ENCODE results near the gene FRMD4A.

DNA sequence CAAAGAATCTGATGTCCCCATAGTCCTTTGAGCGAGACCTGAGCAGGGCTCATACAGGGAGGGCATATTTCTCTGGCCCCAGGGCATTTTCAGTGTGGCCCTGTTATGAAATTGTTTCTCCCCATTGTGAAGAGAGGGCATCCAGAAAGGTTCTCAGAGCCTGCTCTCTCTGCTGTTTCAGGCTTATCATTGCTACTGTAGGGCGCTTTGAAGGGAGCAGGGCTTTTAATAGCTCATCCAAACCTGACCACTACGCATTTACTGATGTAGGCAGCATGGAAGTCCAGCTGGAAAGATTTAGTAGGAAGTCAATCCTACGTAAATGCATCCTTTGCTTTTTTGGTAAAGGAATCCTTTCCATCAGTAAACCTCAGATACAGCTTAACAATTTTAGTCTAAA is 675.9 kb downstream of the FRMD4A start:
- TF ChIP-seq, protein P1, sequence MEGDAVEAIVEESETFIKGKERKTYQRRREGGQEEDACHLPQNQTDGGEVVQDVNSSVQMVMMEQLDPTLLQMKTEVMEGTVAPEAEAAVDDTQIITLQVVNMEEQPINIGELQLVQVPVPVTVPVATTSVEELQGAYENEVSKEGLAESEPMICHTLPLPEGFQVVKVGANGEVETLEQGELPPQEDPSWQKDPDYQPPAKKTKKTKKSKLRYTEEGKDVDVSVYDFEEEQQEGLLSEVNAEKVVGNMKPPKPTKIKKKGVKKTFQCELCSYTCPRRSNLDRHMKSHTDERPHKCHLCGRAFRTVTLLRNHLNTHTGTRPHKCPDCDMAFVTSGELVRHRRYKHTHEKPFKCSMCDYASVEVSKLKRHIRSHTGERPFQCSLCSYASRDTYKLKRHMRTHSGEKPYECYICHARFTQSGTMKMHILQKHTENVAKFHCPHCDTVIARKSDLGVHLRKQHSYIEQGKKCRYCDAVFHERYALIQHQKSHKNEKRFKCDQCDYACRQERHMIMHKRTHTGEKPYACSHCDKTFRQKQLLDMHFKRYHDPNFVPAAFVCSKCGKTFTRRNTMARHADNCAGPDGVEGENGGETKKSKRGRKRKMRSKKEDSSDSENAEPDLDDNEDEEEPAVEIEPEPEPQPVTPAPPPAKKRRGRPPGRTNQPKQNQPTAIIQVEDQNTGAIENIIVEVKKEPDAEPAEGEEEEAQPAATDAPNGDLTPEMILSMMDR (optimal IDR thresholded peaks at IDR 0.05 in 1 of 3, IDR thresholded peaks at IDR 0.05 in 1 of 3, conservative IDR thresholded peaks at IDR 0.05 in 1 of 3; ENCODE audit: extremely low read depth in 1 of 3, insufficient read depth in 2 of 3, low read length in 3 of 3), result no peak
- no peak for TF ChIP-seq EZH2 (IDR thresholded peaks at IDR 0.05; ENCODE audit: low read length)
